ENCODE measurements around the gene GOLGA6L10.

DNA sequence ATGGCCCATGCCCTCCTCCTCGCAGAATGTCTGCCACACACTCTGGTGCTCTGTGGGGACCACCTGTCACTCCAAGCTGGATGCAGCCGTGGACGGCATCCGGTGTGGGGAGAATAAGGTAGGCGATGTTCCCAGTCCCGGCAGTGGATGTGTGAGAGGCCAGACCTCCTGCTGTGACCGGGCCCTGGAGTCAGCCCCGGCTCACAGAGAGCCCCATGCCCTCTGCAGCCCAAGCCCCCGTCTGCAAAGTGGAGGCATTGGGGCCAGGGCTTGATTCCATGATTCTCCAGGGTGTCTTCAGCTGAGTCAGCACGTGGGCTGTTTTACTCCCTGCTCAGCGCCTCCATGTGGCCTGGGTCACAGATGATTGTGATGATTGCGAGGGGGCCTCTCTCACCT, 32.2 kb downstream of the GOLGA6L10 start:
- TF ChIP-seq, protein P1, sequence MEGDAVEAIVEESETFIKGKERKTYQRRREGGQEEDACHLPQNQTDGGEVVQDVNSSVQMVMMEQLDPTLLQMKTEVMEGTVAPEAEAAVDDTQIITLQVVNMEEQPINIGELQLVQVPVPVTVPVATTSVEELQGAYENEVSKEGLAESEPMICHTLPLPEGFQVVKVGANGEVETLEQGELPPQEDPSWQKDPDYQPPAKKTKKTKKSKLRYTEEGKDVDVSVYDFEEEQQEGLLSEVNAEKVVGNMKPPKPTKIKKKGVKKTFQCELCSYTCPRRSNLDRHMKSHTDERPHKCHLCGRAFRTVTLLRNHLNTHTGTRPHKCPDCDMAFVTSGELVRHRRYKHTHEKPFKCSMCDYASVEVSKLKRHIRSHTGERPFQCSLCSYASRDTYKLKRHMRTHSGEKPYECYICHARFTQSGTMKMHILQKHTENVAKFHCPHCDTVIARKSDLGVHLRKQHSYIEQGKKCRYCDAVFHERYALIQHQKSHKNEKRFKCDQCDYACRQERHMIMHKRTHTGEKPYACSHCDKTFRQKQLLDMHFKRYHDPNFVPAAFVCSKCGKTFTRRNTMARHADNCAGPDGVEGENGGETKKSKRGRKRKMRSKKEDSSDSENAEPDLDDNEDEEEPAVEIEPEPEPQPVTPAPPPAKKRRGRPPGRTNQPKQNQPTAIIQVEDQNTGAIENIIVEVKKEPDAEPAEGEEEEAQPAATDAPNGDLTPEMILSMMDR (IDR thresholded peaks at IDR 0.05): no peak
- TF ChIP-seq POLR2A (IDR thresholded peaks at IDR 0.05; ENCODE audit: low read depth) (no peak), EP300 (IDR thresholded peaks at IDR 0.05) (no peak)

Measured in esophagus muscularis mucosa (tissue), 4 donors.